Nephron (organoid): Measurements from ENCODE around the gene THOC6.

Experiments
- H3K27ac Mint-ChIP-seq, 3 experiments: 2 replicates each; pipeline ENCODE4 v1.8.0; 2020; ENCODE audit warnings: mixed read lengths in 3 of 3, mild to moderate bottlenecking in 2 of 3, moderate library complexity in 1 of 3
- H3K27me3 Mint-ChIP-seq: 2 replicates; pipeline ENCODE4 v1.8.0; 2021; ENCODE audit warnings: low read depth, mild to moderate bottlenecking, moderate library complexity, mixed read lengths
- H3K36me3 Mint-ChIP-seq: 2 replicates; pipeline ENCODE4 v1.8.0; 2020; ENCODE audit warnings: low read depth, mixed read lengths
- H3K4me1 Mint-ChIP-seq: 2 replicates; pipeline ENCODE4 v1.8.0; 2020; ENCODE audit warnings: mixed read lengths
- H3K4me3 Mint-ChIP-seq, 3 experiments: 2 replicates each; pipeline ENCODE4 v1.8.0; 2020; ENCODE audit warnings: mild to moderate bottlenecking in 3 of 3, mixed read lengths in 3 of 3, moderate library complexity in 2 of 3
- H3K9me3 Mint-ChIP-seq: 2 replicates; pipeline ENCODE4 v1.8.0; 2020; ENCODE audit warnings: mixed read lengths
- TF ChIP-seq, protein P1 (sequence below), 3 experiments: fragments of 200-600 bp; sonication (generic); IDR thresholded peaks; one replicate each; pipeline ENCODE4 v1.5.0; 2021; ENCODE audit warnings: antibody characterized with exemption in 3 of 3; ENCODE audit not compliant: unreplicated experiment in 3 of 3

THOC6 gene

DNA sequence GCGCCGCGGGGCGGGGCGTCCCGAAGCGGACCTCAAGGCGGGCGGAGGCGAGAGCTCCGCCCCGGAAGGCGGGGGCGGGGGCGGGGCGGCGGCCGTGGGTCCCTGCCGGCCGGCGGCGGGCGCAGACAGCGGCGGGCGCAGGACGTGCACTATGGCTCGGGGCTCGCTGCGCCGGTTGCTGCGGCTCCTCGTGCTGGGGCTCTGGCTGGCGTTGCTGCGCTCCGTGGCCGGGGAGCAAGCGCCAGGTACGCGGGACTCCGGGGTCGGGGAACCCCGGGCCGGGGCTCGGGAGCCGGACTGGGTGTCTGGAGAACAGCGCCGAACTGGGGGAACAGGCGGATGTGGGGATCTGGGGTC lies 3.6 kb upstream of the THOC6 start, which contains the start of gene TNFRSF12A:
TNFRSF12A (plus strand) TSS at position 122 of the 357 bp plus-strand sequence; CDS start at position 152, 30 bp downstream.
- TF ChIP-seq, protein P1, sequence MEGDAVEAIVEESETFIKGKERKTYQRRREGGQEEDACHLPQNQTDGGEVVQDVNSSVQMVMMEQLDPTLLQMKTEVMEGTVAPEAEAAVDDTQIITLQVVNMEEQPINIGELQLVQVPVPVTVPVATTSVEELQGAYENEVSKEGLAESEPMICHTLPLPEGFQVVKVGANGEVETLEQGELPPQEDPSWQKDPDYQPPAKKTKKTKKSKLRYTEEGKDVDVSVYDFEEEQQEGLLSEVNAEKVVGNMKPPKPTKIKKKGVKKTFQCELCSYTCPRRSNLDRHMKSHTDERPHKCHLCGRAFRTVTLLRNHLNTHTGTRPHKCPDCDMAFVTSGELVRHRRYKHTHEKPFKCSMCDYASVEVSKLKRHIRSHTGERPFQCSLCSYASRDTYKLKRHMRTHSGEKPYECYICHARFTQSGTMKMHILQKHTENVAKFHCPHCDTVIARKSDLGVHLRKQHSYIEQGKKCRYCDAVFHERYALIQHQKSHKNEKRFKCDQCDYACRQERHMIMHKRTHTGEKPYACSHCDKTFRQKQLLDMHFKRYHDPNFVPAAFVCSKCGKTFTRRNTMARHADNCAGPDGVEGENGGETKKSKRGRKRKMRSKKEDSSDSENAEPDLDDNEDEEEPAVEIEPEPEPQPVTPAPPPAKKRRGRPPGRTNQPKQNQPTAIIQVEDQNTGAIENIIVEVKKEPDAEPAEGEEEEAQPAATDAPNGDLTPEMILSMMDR (IDR thresholded peaks at IDR 0.05; ENCODE audit: unreplicated experiment in 3 of 3): no peak
- peak within 1 kb of the TSS; percentile 85 to 96 (median 87) for H3K27ac Mint-ChIP-seq
- H3K9me3 Mint-ChIP-seq: no peaks in the 10 kb centered on the region
- H3K4me3 Mint-ChIP-seq: peak within 1 kb of the TSS; percentile 90 to 92 (median 92)
- peaks cover 38% of the 10 kb centered on the region for H3K27me3 Mint-ChIP-seq
- peaks cover 33% of the 10 kb centered on the region for H3K4me1 Mint-ChIP-seq
- H3K36me3 Mint-ChIP-seq: peaks cover 3% of the 10 kb centered on the region

DNA sequence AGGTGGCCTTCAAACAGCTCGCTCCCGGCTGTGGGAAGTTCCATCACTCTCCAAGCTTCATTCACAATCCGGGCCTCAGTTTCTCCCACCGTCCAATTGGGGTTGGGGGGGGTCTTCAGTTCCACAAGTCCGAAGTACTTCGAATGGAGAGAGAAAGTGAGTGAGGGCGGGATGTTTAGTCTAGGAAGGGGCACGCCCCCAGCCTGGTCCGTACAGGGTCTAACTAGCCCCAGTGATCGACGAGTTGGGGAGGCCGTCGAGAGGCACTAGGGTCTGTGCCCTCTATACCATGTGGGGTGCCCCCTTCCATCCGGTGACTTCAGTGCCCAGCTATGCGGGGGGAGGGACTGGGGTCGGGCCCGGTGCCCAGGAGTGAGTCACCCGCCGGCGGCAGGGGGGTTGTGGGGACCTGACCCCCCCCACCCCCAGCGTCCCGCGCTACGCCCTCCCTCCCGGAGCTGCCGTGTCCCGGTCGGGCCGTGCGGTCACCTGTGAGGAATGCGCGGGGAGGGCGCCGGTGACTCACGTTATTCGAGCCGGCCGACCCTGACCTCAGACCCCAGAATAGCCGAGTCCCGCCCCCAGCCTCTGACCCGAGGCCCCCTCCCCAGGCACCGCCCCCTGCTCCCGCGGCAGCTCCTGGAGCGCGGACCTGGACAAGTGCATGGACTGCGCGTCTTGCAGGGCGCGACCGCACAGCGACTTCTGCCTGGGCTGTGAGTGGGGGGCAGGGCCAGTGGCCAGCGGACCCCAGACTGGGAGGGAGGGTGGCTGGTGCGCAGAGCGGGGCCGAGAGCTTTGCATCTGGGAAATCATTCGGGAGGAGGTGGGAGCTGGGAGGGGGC lies 3.0 kb upstream of the THOC6 start:
- H3K27ac Mint-ChIP-seq: peak overlapping the region; percentile 85 to 96 (median 87)
- H3K36me3 Mint-ChIP-seq: peaks cover 4% of the 10 kb centered on the region
- H3K9me3 Mint-ChIP-seq: no peaks in the 10 kb centered on the region
- TF ChIP-seq, protein P1 (IDR thresholded peaks at IDR 0.05; ENCODE audit: unreplicated experiment in 3 of 3): no peak
- peaks cover 34% of the 10 kb centered on the region for H3K27me3 Mint-ChIP-seq
- H3K4me3 Mint-ChIP-seq: peak overlapping the region; percentile 90 to 92 (median 92)
- peaks cover 33% of the 10 kb centered on the region for H3K4me1 Mint-ChIP-seq

DNA sequence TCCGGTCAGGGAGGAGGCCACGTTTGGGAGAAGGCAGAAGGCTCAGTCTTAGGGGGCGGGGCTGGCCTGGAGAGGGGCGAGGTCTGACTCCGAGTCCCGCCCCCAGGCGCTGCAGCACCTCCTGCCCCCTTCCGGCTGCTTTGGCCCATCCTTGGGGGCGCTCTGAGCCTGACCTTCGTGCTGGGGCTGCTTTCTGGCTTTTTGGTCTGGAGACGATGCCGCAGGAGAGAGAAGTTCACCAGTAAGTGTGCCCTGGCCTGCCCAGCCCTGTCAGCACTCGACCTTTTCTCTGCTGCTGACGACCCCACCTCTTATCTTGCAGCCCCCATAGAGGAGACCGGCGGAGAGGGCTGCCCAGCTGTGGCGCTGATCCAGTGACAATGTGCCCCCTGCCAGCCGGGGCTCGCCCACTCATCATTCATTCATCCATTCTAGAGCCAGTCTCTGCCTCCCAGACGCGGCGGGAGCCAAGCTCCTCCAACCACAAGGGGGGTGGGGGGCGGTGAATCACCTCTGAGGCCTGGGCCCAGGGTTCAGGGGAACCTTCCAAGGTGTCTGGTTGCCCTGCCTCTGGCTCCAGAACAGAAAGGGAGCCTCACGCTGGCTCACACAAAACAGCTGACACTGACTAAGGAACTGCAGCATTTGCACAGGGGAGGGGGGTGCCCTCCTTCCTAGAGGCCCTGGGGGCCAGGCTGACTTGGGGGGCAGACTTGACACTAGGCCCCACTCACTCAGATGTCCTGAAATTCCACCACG lies 2.2 kb upstream of the THOC6 start:
- no peaks in the 10 kb centered on the region for H3K9me3 Mint-ChIP-seq
- peaks cover 33% of the 10 kb centered on the region for H3K27me3 Mint-ChIP-seq
- H3K4me3 Mint-ChIP-seq: peak overlapping the region; percentile 90 to 92 (median 92)
- TF ChIP-seq, protein P1 (IDR thresholded peaks at IDR 0.05; ENCODE audit: unreplicated experiment in 3 of 3): peak in 2 of 3 experiments; percentile 30 to 42
- peaks cover 33% of the 10 kb centered on the region for H3K4me1 Mint-ChIP-seq
- peaks cover 12% of the 10 kb centered on the region for H3K36me3 Mint-ChIP-seq
- peak overlapping the region; percentile 85 to 96 (median 87) for H3K27ac Mint-ChIP-seq

DNA sequence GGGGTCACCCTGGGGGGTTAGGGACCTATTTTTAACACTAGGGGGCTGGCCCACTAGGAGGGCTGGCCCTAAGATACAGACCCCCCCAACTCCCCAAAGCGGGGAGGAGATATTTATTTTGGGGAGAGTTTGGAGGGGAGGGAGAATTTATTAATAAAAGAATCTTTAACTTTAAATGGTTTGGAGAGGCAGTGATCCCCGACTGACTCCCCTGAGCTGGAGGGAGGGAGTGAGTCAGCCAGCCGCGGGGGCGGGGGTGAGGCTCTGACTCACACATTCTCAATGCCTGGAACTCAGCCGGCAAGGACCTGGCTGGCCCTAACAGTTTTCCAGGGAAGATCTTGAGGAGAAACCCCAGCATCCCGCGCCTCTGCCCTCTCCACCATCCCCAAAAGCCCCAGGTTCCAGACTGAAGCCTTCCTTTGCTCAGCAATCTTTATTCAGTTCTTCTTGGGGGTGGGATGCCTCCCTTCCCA lies 1.6 kb upstream of the THOC6 start:
- H3K27ac Mint-ChIP-seq: peak overlapping the region; percentile 85 to 96 (median 87)
- H3K9me3 Mint-ChIP-seq: no peaks in the 10 kb centered on the region

DNA sequence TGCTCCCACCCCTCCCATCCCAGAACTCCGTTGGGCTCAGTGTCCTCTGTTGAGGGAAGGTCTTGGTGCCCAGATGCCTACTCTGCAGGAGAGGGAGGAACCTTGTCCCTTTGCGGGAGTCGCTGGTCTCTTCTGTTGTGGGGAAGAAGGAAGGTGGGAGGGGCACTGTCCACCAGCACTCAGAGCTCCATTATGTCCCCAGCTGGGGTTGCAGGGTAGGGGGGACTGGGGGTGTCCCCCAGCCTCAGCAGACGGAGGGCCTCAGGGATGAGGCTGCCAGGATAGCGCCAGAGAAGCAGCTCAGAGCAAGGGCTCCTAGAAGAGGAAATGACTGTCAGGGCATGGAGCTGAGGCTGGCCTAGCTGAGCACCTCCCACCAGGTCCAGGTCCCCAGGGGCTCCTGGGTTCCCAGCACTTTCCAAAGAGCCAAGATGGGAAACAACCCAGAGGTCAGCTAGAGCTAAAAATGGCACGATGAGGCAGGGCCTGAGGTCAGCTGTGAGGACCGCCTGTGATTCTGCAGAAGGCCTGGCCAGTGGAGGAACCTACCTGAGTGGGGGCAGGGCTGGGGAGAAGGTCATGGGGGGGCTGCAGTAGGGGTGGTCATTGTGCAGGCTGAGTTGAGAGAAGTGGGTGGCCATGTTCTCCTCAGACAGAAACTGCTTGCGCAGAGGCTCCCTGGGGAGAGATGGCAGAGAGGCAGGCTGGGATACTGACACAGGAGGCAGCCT lies 986 bp upstream of the THOC6 start:
- Mint-ChIP-seq H3K36me3 (peaks cover 12% of the 10 kb centered on the region), H3K4me3 (peak overlapping the region; percentile 90 to 92 (median 92)), H3K27me3 (peaks cover 27% of the 10 kb centered on the region), H3K9me3 (no peaks in the 10 kb centered on the region), H3K4me1 (peaks cover 33% of the 10 kb centered on the region), H3K27ac (peak overlapping the region; percentile 85 to 96 (median 87))
- TF ChIP-seq, protein P1 (IDR thresholded peaks at IDR 0.05; ENCODE audit: unreplicated experiment in 3 of 3): no peak

More for the DNA sequence above, 1.6 kb upstream of the THOC6 start:
- Mint-ChIP-seq H3K36me3 (peaks cover 12% of the 10 kb centered on the region), H3K4me1 (peaks cover 33% of the 10 kb centered on the region), H3K27me3 (peaks cover 29% of the 10 kb centered on the region), H3K4me3 (peak overlapping the region; percentile 90 to 92 (median 92))
- TF ChIP-seq, protein P1 (IDR thresholded peaks at IDR 0.05; ENCODE audit: unreplicated experiment in 3 of 3): no peak
